Caco-2 (cell line): ENCODE data around the gene HBA1. TPM values are rescaled to one million over a fixed set of nuclear protein-coding genes. Genes with fewer than 3 reads are reported as not detected.
A peak's percentile ranks its signal among the peaks of the same experiment; 100 is the strongest.

Experiments
- BruUV-seq: library from RNA; stranded (reverse); fragments of 400-500 nt; replicated peaks from 2 replicates; lab custom pipeline; 2021; lab: Mats Ljungman, UMichigan
- CTCF ChIA-PET: fragments of 300-600 bp; sonication (Branson Sonifier 250); formaldehyde crosslinking; loops from one replicate; lab custom pipeline; 2022; ENCODE audit warnings: antibody characterized with exemption; lab: Charles Lee
- POLR2A ChIA-PET: fragments of 300-600 bp; sonication (Branson Sonifier 250); formaldehyde crosslinking; loops from one replicate; lab custom pipeline; 2022; ENCODE audit warnings: antibody characterized with exemption; lab: Charles Lee
- DNase-seq, 2 experiments: peaks; one replicate each; pipeline versions ENCODE4 v3.0.0 to v3.0.0-alpha.2; 2020 to 2022
- H3K27me3 ChIP-seq: replicated peaks from 2 replicates; pipeline ENCODE4 v1.6.0; 2011; ENCODE audit warnings: low read length; ENCODE audit not compliant: control insufficient read depth, insufficient read depth
- H3K36me3 ChIP-seq: 2 replicates; pipeline ENCODE4 v1.5.1; 2011; ENCODE audit warnings: low read length; ENCODE audit not compliant: control insufficient read depth, insufficient read depth
- H3K4me1 ChIP-seq: fragments of 250-450 bp; sonication (Bioruptor Pico); 2 replicates; pipeline ENCODE4 v1.5.1; 2020; ENCODE audit warnings: mild to moderate bottlenecking
- H3K4me3 ChIP-seq: 2 replicates; pipeline ENCODE4 v1.5.1; 2011; ENCODE audit warnings: low read depth, mild to moderate bottlenecking, control low read depth, low read length
- H3K9me3 ChIP-seq: fragments of 250-450 bp; sonication (Bioruptor Pico); 2 replicates; pipeline ENCODE4 v1.5.1; 2020; ENCODE audit warnings: mild to moderate bottlenecking, moderate library complexity
- H3K27ac Mint-ChIP-seq: one replicate; pipeline ENCODE4 v1.8.0; 2022; ENCODE audit warnings: mixed read lengths; ENCODE audit not compliant: unreplicated experiment
- H3K27me3 Mint-ChIP-seq: one replicate; pipeline ENCODE4 v1.8.0; 2022; ENCODE audit warnings: mixed read lengths; ENCODE audit not compliant: insufficient read depth, unreplicated experiment
- H3K36me3 Mint-ChIP-seq: one replicate; pipeline ENCODE4 v1.8.0; 2022; ENCODE audit warnings: mild to moderate bottlenecking, mixed read lengths; ENCODE audit not compliant: insufficient read depth, unreplicated experiment
- H3K4me1 Mint-ChIP-seq: one replicate; pipeline ENCODE4 v1.8.0; 2022; ENCODE audit warnings: low read depth, mixed read lengths; ENCODE audit not compliant: unreplicated experiment
- H3K4me3 Mint-ChIP-seq: one replicate; pipeline ENCODE4 v1.8.0; 2022; ENCODE audit warnings: mild to moderate bottlenecking, moderate library complexity, mixed read lengths; ENCODE audit not compliant: unreplicated experiment
- H3K9me3 Mint-ChIP-seq: one replicate; pipeline ENCODE4 v1.8.0; 2022; ENCODE audit warnings: mixed read lengths; ENCODE audit not compliant: unreplicated experiment
- intact Hi-C: fragments of 100-400 bp; cut with micrococcal nuclease; formaldehyde crosslinking; loops from one replicate; pipeline ENCODE4 v1.10.0; 2022; ENCODE audit not compliant: unreplicated experiment
- total RNA-seq: library from RNA; stranded (reverse); gene quantifications from 2 replicates; pipeline ENCODE4 v1.2.3, GENCODE V29; 2022
- TF ChIP-seq, protein P1 (sequence below), 2 experiments: fragments of 200-600 bp in 1 of 2; IDR thresholded peaks; 1 replicate in 1 of 2; 2 replicates in 1 of 2; pipeline versions ENCODE4 v1.5.1 to v1.8.0; 2011 to 2022; ENCODE audit warnings: antibody characterized with exemption in 1 of 2, control low read depth in 1 of 2, inconsistent platforms in 1 of 2, low read depth in 1 of 2, low read length in 1 of 2, mild to moderate bottlenecking in 1 of 2, moderate library complexity in 1 of 2; ENCODE audit not compliant: insufficient read depth in 1 of 2, severe bottlenecking in 1 of 2, unreplicated experiment in 1 of 2

Gene HBA1
- total RNA-seq, 1 experiment from 2014 or later, result 3.6 TPM

DNA sequence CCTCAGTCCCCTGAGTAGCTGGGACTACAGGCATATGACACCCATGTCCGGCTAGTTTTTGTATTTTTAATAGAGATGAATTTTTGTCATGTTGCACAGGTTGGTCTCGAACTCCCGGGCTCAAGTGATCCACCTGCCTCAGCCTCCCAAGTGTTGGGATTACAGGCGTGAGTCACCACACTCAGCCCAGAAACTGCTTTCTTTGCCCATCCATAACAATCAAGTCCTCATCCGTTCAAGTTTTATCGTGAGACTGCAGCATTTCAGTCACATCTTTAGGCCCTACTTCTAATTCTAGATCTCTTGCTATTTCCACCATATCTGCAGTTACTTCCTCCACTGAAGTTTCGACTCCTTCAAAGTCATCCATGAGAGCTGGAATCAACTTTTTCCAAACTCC is 44.4 kb upstream of the HBA1 start:
- Mint-ChIP-seq H3K27ac (no peak overlapping the region), H3K9me3 (no peaks in the 10 kb centered on the region), H3K4me3 (no peak overlapping the region), H3K36me3 (no peaks in the 10 kb centered on the region), H3K27me3 (no peaks in the 10 kb centered on the region), H3K4me1 (no peaks in the 10 kb centered on the region)
- Histone ChIP-seq H3K27me3 (no peaks in the 10 kb centered on the region), H3K9me3 (no peaks in the 10 kb centered on the region), H3K4me3 (no peak overlapping the region), H3K36me3 (no peaks in the 10 kb centered on the region), H3K4me1 (no peaks in the 10 kb centered on the region)
- ChIA-PET CTCF (no interaction called here), POLR2A (no interaction called here)
- TF ChIP-seq, protein P1, sequence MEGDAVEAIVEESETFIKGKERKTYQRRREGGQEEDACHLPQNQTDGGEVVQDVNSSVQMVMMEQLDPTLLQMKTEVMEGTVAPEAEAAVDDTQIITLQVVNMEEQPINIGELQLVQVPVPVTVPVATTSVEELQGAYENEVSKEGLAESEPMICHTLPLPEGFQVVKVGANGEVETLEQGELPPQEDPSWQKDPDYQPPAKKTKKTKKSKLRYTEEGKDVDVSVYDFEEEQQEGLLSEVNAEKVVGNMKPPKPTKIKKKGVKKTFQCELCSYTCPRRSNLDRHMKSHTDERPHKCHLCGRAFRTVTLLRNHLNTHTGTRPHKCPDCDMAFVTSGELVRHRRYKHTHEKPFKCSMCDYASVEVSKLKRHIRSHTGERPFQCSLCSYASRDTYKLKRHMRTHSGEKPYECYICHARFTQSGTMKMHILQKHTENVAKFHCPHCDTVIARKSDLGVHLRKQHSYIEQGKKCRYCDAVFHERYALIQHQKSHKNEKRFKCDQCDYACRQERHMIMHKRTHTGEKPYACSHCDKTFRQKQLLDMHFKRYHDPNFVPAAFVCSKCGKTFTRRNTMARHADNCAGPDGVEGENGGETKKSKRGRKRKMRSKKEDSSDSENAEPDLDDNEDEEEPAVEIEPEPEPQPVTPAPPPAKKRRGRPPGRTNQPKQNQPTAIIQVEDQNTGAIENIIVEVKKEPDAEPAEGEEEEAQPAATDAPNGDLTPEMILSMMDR (IDR thresholded peaks at IDR 0.05; ENCODE audit: insufficient read depth in 1 of 2, low read depth in 1 of 2, low read length in 1 of 2, severe bottlenecking in 1 of 2, unreplicated experiment in 1 of 2), result no peak
- BruUV-seq, result no TSS peak
- intact Hi-C loops, result no loop called here
- DNase-seq, result no peak

DNA sequence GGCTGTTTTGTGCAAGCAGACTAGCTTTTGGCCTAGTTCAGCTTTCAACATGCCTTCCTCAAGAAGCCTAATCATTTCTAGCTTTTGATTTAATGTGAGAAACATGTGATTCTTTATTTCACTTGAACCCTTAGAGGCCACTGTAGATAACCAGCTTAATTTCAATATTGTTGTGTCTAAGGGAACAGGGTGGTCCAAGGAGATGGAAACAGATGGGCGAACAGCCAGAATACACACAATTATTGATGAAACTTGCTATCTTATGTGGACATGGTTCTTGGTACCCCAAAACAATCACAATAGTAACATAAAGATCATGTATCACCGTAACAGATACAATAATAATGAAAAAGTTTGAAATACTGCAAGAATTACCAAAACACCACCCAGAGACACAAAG is 42.8 kb upstream of the HBA1 start:
- Histone ChIP-seq H3K4me1 (no peaks in the 10 kb centered on the region), H3K27me3 (no peaks in the 10 kb centered on the region), H3K4me3 (no peak overlapping the region), H3K9me3 (no peaks in the 10 kb centered on the region), H3K36me3 (no peaks in the 10 kb centered on the region)
- BruUV-seq, result TSS peak; percentile 12
- H3K4me3 Mint-ChIP-seq, result no peak overlapping the region
- intact Hi-C loops, result no loop called here
- no peak overlapping the region for H3K27ac Mint-ChIP-seq
- TF ChIP-seq, protein P1 (IDR thresholded peaks at IDR 0.05; ENCODE audit: insufficient read depth in 1 of 2, low read depth in 1 of 2, low read length in 1 of 2, severe bottlenecking in 1 of 2, unreplicated experiment in 1 of 2), result no peak
- H3K36me3 Mint-ChIP-seq, result peaks cover 9% of the 10 kb centered on the region
- H3K4me1 Mint-ChIP-seq, result no peaks in the 10 kb centered on the region
- no peaks in the 10 kb centered on the region for H3K9me3 Mint-ChIP-seq
- DNase-seq, result no peak
- ChIA-PET POLR2A (no interaction called here), CTCF (no interaction called here)
- H3K27me3 Mint-ChIP-seq, result no peaks in the 10 kb centered on the region

DNA sequence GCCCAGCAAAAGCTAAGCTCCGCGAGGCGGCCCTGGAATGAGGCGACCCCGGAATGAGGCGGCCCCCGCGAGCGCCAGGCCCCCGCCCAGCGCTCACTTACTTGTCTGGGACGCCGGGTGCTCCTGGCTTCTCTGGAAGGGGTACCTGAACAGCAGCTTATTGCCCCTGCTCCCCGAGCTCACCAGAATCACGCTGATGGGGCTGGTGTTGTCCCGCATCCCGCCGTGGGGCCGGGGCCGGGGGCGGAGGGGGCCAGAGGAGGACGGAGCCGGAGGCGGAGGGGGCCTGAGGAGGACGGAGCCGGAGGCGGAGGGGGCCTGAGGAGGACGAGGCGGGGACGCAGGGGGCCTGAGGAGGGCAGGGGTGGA is 38.4 kb upstream of the HBA1 start:
- no peaks in the 10 kb centered on the region for H3K27me3 Mint-ChIP-seq
- DNase-seq, result peak; percentile 45 to 49

More for the DNA sequence above, 38.4 kb upstream of the HBA1 start:
- H3K36me3 ChIP-seq, result no peaks in the 10 kb centered on the region
- Mint-ChIP-seq H3K27ac (peak overlapping the region; percentile 67), H3K4me3 (peak overlapping the region; percentile 89), H3K9me3 (no peaks in the 10 kb centered on the region), H3K36me3 (peaks cover 12% of the 10 kb centered on the region), H3K4me1 (no peaks in the 10 kb centered on the region)
- TF ChIP-seq, protein P1 (IDR thresholded peaks at IDR 0.05; ENCODE audit: insufficient read depth in 1 of 2, low read depth in 1 of 2, low read length in 1 of 2, severe bottlenecking in 1 of 2, unreplicated experiment in 1 of 2), result no peak
- ChIA-PET POLR2A (interaction anchor here (0.5 to 0.7 kb wide), 2 partner anchors 209 to 1690 kb away, joined by 5 to 6 read pairs; no protein-coding TSS in a partner anchor), CTCF (interaction anchor here (0.9 kb wide), 1 partner anchor 41 kb away, joined by 3 read pairs; no protein-coding TSS in a partner anchor)
- H3K27me3 ChIP-seq, result no peaks in the 10 kb centered on the region
- H3K4me3 ChIP-seq, result peak overlapping the region; percentile 79
- BruUV-seq, result no TSS peak
- no peaks in the 10 kb centered on the region for H3K9me3 ChIP-seq
- no peaks in the 10 kb centered on the region for H3K4me1 ChIP-seq
- intact Hi-C loops, result no loop called here
